DND-41 (cell line): ENCODE measurements around the gene PCBP4.

ENCODE experiments used
- EZH2 ChIP-seq: IDR thresholded peaks from 3 replicates; pipeline ENCODE4 v1.6.1; 2012; ENCODE audit warnings: borderline replicate concordance, low read depth, mild to moderate bottlenecking, moderate library complexity, low read length, inconsistent platforms; ENCODE audit not compliant: severe bottlenecking
- TF ChIP-seq, protein P1 (sequence below): IDR thresholded peaks from 2 replicates; pipeline ENCODE4 v1.5.1; 2012; ENCODE audit warnings: borderline replicate concordance, low read length, moderate library complexity, mild to moderate bottlenecking; ENCODE audit not compliant: poor library complexity, severe bottlenecking; ENCODE audit errors: extremely low read depth

DNA sequence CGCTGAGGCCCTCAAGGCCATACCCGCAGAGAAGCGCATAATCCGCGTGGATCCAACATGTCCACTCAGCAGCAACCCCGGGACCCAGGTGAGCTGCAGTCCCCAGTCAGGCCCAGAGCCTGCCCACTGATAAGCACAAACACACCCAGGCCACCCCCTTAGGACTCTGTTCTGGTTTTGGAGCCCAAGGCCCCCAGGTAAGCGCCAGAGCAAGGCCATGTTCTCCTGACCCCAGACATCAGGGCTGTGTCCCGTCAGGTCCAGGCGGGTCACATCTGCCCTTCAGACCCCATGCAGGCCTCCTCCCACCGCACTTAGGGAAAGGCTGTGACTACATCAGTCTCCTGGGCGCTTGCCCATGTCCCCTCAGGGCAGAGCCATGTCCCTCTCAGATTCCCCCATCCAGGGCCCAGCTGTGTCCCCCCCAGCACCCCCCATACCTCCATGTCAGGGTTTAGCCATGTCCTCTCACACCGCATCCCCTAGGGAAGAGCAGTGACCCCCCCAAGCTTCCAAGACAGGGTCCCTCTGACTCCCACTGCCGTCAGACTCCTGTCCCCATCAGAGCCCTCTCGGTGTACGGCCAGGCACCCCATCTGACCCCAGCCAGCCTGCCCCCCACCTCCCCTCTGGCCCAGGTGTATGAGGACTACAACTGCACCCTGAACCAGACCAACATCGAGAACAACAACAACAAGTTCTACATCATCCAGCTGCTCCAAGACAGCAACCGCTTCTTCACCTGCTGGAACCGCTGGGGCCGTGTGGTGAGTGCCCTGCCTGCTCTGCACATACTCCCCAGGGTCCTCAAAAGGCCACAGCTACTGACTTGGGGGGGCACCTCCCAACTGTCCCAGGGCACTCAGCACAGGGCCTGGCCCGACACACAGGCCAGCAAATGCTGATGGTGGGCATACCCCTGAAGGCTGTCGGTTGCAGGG is 23.5 kb downstream of the PCBP4 start:
- TF ChIP-seq, protein P1, sequence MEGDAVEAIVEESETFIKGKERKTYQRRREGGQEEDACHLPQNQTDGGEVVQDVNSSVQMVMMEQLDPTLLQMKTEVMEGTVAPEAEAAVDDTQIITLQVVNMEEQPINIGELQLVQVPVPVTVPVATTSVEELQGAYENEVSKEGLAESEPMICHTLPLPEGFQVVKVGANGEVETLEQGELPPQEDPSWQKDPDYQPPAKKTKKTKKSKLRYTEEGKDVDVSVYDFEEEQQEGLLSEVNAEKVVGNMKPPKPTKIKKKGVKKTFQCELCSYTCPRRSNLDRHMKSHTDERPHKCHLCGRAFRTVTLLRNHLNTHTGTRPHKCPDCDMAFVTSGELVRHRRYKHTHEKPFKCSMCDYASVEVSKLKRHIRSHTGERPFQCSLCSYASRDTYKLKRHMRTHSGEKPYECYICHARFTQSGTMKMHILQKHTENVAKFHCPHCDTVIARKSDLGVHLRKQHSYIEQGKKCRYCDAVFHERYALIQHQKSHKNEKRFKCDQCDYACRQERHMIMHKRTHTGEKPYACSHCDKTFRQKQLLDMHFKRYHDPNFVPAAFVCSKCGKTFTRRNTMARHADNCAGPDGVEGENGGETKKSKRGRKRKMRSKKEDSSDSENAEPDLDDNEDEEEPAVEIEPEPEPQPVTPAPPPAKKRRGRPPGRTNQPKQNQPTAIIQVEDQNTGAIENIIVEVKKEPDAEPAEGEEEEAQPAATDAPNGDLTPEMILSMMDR, result no peak
- no peak for TF ChIP-seq EZH2
